UCSD-AML1 (cell line): ENCODE data around the gene PTPRN2.

Experiments
- DNase-seq: peaks from one replicate; lab custom pipeline; 2025; ENCODE audit not compliant: unreplicated experiment; lab: John Stamatoyannopoulos, UW

Gene PTPRN2

DNA sequence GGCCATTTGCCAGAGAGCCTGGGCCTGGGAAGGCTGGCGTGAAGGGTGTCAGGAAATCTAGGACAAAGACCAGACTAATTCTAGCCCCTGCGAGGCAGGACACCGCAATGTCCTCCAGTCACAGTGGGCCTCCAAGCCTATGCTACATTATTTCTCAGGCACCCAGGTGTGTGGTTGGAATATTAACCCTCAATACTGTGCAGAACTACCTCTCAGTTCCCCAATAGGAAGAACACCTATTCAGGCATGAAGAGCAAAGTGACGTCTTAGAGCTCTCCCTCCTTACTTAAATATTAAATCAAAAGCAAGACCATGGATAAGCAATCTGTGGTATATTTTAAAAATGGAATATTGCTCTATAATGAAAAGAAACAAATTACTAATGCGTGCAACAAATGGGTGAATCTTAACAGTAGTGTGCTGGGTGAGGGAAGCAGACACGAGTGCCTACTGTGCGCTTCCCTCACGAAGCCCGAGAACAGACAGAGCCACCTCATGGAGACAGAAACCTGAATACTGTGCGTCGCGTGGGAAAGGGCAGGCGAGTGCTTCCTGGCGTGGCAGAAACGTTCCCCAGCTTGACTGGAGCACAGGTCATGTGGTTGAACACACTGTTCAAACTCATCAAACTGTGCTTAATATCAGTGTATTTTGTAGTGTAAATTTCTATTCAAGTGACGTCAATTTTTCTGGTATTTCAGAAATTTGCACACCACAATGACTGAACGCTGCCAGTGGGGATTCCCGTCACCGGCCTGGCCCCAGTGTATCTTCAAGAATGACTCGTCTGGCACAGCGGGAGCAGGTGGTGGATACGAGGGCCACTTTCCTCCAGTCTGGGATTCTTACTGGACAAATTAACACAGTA is 15.5 kb upstream of the PTPRN2 start:
- no peak for DNase-seq

DNA sequence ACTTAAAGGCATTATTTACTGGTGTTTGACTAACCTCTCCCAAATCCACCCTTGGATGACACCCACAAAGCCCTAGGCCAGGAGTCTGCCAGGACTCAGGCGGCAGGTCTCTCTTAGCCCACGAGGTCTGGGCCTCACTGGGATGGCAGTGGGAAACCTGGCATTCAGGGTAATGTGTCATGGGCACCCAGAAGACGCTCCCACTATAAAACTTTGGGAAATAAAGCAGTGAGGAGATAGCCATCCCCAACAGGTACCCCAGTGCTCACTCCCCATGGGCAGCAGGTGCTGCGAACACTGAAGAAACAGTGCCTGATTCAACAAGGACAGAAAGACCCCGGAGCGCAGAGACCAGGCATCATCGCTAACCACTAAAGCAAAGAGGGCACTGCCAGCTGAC is 14.4 kb upstream of the PTPRN2 start:
- DNase-seq = no peak

DNA sequence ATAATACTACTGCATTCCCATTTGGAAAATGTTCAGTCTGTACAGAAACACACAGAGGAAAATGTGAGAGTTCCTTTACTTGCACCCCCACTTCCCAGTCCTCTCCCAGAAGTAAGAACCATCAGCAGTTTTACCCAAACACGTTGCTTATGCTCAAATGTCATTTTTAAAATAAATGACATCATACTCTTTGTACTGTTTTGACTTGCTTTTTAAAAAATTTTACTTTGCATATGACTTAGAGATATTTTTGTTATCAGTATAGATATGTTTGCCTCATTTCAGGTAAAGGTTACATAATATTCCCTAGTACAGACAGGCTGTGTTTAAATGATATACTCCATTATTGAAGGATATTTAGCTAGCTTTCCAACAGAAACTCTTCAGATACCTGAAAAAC is 13.5 kb upstream of the PTPRN2 start:
- no peak for DNase-seq

DNA sequence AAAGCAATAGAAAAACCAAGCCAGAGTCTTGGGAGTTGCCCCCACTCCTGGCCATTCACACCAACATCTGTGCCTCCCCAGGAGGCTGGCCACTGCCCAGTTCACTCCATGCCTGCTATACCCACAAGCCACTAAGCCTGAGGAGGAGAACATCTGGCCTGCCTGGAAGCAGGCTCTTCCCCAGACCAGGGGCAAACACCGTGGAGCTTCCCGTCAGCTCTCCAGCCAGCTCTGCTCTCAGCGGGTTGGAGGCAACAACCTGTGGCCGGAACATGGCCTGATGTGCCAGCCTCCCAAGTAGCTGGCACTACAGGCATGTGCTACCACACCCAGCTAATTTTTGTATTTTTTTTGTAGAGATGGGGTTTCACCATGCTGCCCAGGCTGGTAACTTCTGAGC is 9.1 kb upstream of the PTPRN2 start:
- no peak for DNase-seq

GRCh38 chr7:158596309-158596708 is 8.7 kb upstream of the PTPRN2 start:
- no peak for DNase-seq

DNA sequence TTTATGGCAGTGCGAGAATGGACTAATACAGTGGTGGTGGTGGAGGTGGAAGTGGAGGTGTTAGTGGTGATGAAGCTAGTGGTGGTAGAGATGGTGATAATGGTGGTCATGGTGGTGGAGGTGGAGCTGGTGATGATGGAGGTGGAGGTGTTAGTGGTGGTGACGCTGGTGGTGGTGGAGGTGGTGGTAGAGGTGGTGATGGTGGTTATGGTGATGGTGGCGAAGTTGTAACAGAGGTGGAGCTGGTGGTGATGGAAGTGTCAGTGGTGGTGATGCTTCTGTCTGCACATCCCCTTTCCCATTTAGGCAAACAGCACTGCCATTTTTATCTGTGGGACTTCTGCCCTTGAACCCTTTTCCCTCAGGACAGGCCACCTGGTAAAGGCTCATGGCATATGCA is 7.4 kb upstream of the PTPRN2 start:
- DNase-seq = no peak

- no peak for DNase-seq
Measured at GRCh38 chr7:158592541-158592940, 4.9 kb upstream of the PTPRN2 start.

DNA sequence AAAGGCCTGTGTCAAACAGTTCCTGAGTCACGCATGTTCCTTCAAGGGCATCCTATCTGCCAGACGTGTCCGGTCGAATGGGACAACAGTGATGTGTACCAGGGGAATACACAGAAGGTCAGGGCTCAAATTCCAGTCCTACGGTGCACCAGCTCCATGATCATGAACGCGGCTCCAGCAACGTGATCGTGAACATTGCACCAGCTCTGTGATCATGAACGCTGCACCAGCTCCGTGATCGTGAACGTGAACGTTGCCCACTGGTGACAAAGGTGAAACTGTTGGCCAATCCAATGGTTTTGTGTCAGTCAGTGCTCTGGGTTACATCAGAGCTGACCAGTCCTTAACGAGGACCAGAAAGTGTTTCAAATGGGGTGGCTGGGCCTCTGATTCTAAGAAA is 4.3 kb upstream of the PTPRN2 start:
- no peak for DNase-seq

- no peak for DNase-seq
Measured at GRCh38 chr7:158590181-158590530, 2.5 kb upstream of the PTPRN2 start.

GRCh38 chr7:158589653-158590052 is 2.0 kb upstream of the PTPRN2 start:
- DNase-seq = no peak

DNA sequence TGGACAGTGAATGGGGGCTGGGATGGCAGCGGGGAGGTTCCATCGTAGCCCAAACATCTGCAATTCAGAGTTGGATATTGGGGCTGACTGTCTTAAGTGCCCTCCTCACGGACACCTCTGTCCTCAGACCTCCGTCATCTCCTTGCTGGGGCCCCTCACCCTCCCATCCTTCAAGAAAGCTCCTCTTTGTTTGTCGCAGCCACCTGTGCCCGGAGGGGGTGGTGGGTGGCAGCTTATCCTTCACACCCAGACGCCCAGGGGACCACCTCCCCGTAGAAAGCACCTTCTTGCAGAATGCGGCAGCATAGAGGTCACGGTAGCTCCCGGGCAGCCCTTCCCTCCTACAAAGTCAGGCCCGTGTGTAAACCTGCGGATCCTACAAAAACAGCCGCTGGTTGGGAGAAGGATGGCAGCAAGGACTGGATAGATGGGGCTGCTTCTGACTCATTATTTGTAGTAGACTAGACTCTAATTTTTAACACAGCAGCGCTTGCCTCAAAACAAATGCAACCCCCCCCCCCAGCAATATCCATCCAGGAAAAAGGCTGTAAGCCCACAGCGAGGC is 1.3 kb upstream of the PTPRN2 start:
- DNase-seq = no peak

- DNase-seq = no peak
Measured at GRCh38 chr7:158588085-158588877, 658 bp upstream of the PTPRN2 start.

GRCh38 chr7:158586499-158587161 is 993 bp downstream of the PTPRN2 start:
- no peak for DNase-seq

- no peak for DNase-seq
Measured at GRCh38 chr7:158585721-158586498, 1.7 kb downstream of the PTPRN2 start.

DNA sequence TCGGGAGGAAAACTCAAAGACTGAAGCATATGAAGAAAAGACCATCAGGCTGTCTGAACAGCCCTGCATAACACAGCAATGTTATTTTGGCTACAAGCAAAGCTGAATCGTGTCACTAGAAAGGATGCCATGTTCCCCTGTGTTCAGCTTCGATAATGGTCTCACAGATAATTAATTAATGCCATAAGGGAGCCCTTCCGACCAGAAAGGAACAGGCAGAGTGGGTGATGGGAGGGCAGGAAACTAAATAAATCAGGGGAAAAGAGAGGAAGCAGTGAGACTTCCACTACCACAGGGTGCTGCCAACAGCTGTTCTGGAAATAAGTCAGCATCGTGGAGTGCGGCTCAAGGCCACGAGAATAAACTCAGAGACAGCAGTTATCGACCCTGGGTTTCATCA is 3.2 kb downstream of the PTPRN2 start:
- no peak for DNase-seq

- no peak for DNase-seq
Measured at GRCh38 chr7:158583810-158584209, 3.8 kb downstream of the PTPRN2 start.

GRCh38 chr7:158583143-158583542 is 4.5 kb downstream of the PTPRN2 start:
- DNase-seq = no peak

DNA sequence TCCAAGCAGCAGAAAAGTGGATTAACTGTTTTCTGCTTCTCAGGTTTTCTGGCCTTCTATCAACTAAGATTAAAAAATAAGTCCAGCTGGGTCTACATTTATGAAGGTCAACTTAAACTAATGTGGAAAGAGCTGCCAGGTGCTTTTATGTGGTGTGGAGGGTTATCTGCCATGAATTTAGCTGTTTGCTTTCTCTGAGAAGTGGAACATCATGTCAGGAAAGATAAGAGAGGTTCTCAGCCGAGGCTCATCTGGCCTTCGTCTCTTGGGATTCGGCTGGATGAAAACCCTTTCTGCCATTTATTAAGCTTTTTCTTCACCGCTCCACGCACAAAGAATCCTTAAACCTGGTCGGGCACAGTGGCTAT is 5.5 kb downstream of the PTPRN2 start:
- no peak for DNase-seq

GRCh38 chr7:158581440-158582088 is 6.1 kb downstream of the PTPRN2 start:
- no peak for DNase-seq
